Brain microvascular endothelial cell (primary cell): ENCODE data around the gene ANKRD13A.

ENCODE experiments used
- DNase-seq: peaks from one replicate; pipeline ENCODE4 v3.0.0-alpha.2; 2020
- H3K27ac ChIP-seq: fragments of 250-450 bp; sonication (Bioruptor Pico); 2 replicates; pipeline ENCODE4 v1.5.1; 2020; ENCODE audit warnings: mild to moderate bottlenecking, moderate library complexity
- H3K27me3 ChIP-seq: fragments of 250-450 bp; sonication (Bioruptor Pico); replicated peaks from 2 replicates; pipeline ENCODE4 v1.5.1; 2020; ENCODE audit warnings: mild to moderate bottlenecking
- H3K36me3 ChIP-seq: fragments of 250-450 bp; sonication (Bioruptor Pico); replicated peaks from 2 replicates; pipeline ENCODE4 v1.5.1; 2020; ENCODE audit warnings: mild to moderate bottlenecking
- H3K4me3 ChIP-seq: 2 replicates; pipeline ENCODE4 v1.5.1; 2011; ENCODE audit warnings: low read depth, mild to moderate bottlenecking, control low read depth, low read length, moderate library complexity
- CTCF ChIP-seq: IDR thresholded peaks from 2 replicates; pipeline ENCODE4 v1.5.1; 2011; ENCODE audit warnings: low read depth, mild to moderate bottlenecking, moderate library complexity, low read length, control low read depth, inconsistent platforms; ENCODE audit errors: missing control alignments
- in situ Hi-C: cut with HindIII; loops from 2 replicates; pipeline ENCODE4 v1.10.0; 2017; ENCODE audit warnings: low sequenced_read_pairs, low pct_ligation_motif_present

The ANKRD13A gene

DNA sequence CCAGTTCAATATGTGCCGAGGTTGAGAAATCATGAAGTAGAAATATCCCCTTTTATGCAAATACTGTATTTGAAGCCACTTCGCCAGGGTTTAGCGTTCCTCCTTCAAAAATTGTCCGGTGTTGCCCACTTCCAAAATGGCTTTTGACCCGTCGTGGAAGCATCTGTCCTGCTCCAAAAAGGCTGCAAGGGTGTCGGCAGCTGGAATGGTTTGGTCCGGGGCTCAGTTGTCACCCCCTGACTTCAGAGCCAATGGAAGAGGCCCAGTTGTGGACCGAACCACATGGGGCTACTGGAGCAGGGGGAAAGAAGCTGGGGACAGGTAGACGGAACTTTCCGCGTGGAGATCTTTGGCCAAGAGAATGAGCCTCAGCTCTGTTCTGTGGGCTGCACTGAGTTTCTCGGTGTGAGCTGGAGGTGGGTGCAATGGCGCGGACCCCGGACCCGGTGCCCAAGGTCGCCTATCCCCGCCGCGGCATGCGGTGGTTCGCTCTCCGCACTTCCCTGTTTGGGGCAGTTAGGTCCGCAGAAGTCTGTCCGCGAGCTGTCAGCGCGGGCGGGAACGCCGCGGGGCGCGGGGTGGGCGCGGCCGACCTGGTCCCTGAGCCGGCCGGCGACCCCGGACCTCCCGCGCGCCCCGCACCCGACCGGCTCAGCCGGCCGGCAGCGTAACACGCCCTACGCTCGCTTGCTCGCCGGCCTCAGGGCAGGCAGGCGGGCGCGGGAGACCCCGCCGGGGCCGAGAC is at the start of gene ANKRD13A:
Gene ANKRD13A, plus strand, starts transcription at position 527 of the 745 bp plus-strand sequence. CDS start 259 bp downstream, outside the sequence.
- Histone ChIP-seq H3K27me3 (no peaks in the 10 kb centered on the region), H3K4me3 (peak within 1 kb of the TSS; percentile 74), H3K36me3 (peaks cover 5% of the 10 kb centered on the region), H3K27ac (peak within 1 kb of the TSS; percentile 99)
- in situ Hi-C loops: no loop called here
- peak; percentile 88 for DNase-seq
- TF ChIP-seq CTCF: no peak

GRCh38 chr12:109950625-109951024 is 48.6 kb upstream of the ANKRD13A start:
- peaks cover 23% of the 10 kb centered on the region for H3K36me3 ChIP-seq
- no peak overlapping the region for H3K4me3 ChIP-seq
- DNase-seq: no peak
- no peaks in the 10 kb centered on the region for H3K27me3 ChIP-seq
- in situ Hi-C loops: no loop called here
- H3K27ac ChIP-seq: peak overlapping the region; percentile 98
- no peak for TF ChIP-seq CTCF

DNA sequence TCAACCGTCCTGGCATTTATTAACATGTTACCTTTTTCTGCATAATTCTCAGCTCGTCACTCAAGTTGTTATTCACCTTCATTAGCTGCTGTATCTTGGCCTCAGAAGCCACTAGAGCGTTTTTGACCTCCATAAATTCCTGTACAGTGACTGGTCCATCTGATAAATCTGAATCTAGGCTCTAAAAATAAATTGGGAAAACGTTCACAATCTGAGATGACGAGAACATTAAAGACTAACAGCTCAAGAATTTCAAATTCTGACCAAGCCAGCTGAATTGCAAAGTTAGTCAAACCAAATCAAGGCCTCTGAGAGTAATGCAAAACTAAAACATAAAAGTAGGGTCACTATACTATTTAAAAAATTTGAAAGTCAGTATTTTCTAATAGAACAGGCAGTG is 48.1 kb upstream of the ANKRD13A start:
- no peak for TF ChIP-seq CTCF
- Histone ChIP-seq H3K4me3 (no peak overlapping the region), H3K27ac (peak overlapping the region; percentile 98), H3K36me3 (peaks cover 23% of the 10 kb centered on the region), H3K27me3 (no peaks in the 10 kb centered on the region)
- in situ Hi-C loops: no loop called here
- DNase-seq: peak; percentile 83

GRCh38 chr12:109951751-109952150 is 47.5 kb upstream of the ANKRD13A start:
- H3K36me3 ChIP-seq: peaks cover 25% of the 10 kb centered on the region
- H3K27ac ChIP-seq: peak overlapping the region; percentile 98
- in situ Hi-C loops: no loop called here
- TF ChIP-seq CTCF: peak; percentile 27
- peak; percentile 79 for DNase-seq
- H3K27me3 ChIP-seq: no peaks in the 10 kb centered on the region
- H3K4me3 ChIP-seq: no peak overlapping the region

GRCh38 chr12:109952160-109952858 is 46.9 kb upstream of the ANKRD13A start:
- Histone ChIP-seq H3K36me3 (peaks cover 24% of the 10 kb centered on the region), H3K27ac (peak overlapping the region; percentile 98), H3K4me3 (no peak overlapping the region), H3K27me3 (no peaks in the 10 kb centered on the region)
- no peak for DNase-seq
- in situ Hi-C loops: no loop called here
- no peak for TF ChIP-seq CTCF

DNA sequence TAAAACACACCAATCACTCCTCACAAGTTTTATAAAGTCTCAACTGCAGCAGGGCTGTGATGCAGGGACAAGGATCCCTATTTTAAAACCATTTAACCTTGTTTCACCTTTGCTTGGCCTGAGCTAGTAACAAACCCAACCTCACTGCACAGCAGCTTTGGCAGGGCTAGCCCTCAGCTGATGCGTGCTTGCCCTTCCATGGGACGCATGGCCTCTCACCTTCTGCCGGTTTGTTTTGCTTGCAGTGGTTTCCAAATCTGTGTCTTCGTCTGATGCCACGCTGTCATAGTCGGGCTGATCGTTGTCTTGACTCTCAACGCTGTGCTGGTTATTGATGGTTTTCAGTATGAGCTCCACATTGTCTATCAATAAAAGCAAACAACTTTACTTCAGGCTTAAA is 46.4 kb upstream of the ANKRD13A start:
- in situ Hi-C loops: no loop called here
- no peak for TF ChIP-seq CTCF
- Histone ChIP-seq H3K27ac (no peak overlapping the region), H3K27me3 (no peaks in the 10 kb centered on the region), H3K36me3 (peaks cover 24% of the 10 kb centered on the region), H3K4me3 (no peak overlapping the region)
- no peak for DNase-seq
